ENCODE results near the gene TIGD3. TPM values are rescaled to one million over a fixed set of nuclear protein-coding genes. Genes with fewer than 3 reads are reported as not detected.

Gene TIGD3
- total and polyA plus RNA-seq, 9 of the 15 experiments (the other 6 are each of a cell fraction or from before 2014, with no cell fraction given): 0.06 to 1.3 (median 0.56) TPM

DNA sequence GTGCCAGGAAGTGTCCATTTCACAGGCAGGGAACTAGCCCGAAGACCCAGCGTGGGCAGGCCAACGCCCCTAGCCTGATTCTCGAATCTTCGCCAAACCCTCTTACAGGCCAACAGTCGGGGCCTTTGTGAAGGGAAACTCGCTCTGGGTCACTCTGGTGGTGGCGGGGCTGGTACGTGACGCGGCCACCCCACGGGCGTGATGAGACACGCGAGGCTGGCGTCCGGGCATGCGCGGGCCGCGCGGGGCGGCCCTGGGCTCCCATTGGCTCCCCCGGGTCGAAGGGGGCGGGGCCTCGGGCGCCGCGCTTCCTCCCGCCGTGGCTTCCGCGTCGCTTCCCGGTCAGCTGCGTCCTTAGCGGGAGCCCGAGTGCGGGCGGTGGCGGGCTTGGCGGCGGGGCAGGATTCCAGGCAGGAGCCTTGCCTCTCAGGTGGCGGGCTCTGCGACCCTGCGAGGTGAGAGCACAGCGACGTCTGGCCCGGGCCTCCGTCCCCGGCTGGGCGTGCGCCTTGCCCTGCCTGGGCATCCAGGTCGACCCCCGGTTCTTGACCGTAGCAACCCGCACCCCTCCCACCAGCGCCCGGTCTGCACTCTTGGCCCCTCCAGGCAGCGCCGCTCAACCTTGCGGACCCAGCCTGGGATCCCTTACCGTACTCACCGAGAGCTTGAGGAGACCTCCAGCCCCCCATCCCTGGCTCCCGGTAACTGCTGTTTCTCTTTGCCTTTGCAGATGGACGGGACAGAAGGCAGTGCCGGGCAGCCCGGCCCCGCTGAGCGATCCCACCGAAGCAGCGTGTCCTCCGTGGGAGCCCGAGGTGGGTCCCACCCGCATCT is 32.0 kb downstream of the TIGD3 start, which contains the start of gene FRMD8 (continued):
- TF ChIP-seq TBL1XR1 (IDR thresholded peaks at IDR 0.05; ENCODE audit: low read length in 2 of 2) (no peak), SP2 (IDR thresholded peaks at IDR 0.05; ENCODE audit: extremely low read depth, low read depth, low read length, poor library complexity, severe bottlenecking) (peak; percentile 18), ZNF785 (CRISPR knock-in tag; IDR thresholded peaks at IDR 0.05) (no peak), ZBTB17 (CRISPR knock-in tag; IDR thresholded peaks at IDR 0.05) (peak; percentile 61; the same call in 1 of the 2 replicates), ZNF395 (CRISPR knock-in tag; IDR thresholded peaks at IDR 0.05) (0 out of 2 replicates have a peak, but pooled peaks have one; percentile 5), ATF1 (CRISPR knock-in tag; IDR thresholded peaks at IDR 0.05) (no peak; the same call in 1 of the 2 replicates), ATF1 (tag; IDR thresholded peaks at IDR 0.05) (peak; percentile 85), ZNF165 (CRISPR knock-in tag; IDR thresholded peaks at IDR 0.05; ENCODE audit: borderline replicate concordance) (0 out of 2 replicates have a peak, but pooled peaks have one; percentile 65), SMARCB1 (IDR thresholded peaks at IDR 0.05; ENCODE audit: insufficient read length, low read depth) (no peak), BRD9 (IDR thresholded peaks at IDR 0.05; ENCODE audit: low read depth, partially characterized antibody) (no peak), ZNF75A (CRISPR knock-in tag; IDR thresholded peaks at IDR 0.05) (no peak), HMGXB4 (CRISPR knock-in tag; IDR thresholded peaks at IDR 0.05) (0 out of 2 replicates have a peak, but pooled peaks have one; percentile 49), ZNF124 (CRISPR knock-in tag; IDR thresholded peaks at IDR 0.05) (no peak)
- TF ChIP-seq, protein P1, sequence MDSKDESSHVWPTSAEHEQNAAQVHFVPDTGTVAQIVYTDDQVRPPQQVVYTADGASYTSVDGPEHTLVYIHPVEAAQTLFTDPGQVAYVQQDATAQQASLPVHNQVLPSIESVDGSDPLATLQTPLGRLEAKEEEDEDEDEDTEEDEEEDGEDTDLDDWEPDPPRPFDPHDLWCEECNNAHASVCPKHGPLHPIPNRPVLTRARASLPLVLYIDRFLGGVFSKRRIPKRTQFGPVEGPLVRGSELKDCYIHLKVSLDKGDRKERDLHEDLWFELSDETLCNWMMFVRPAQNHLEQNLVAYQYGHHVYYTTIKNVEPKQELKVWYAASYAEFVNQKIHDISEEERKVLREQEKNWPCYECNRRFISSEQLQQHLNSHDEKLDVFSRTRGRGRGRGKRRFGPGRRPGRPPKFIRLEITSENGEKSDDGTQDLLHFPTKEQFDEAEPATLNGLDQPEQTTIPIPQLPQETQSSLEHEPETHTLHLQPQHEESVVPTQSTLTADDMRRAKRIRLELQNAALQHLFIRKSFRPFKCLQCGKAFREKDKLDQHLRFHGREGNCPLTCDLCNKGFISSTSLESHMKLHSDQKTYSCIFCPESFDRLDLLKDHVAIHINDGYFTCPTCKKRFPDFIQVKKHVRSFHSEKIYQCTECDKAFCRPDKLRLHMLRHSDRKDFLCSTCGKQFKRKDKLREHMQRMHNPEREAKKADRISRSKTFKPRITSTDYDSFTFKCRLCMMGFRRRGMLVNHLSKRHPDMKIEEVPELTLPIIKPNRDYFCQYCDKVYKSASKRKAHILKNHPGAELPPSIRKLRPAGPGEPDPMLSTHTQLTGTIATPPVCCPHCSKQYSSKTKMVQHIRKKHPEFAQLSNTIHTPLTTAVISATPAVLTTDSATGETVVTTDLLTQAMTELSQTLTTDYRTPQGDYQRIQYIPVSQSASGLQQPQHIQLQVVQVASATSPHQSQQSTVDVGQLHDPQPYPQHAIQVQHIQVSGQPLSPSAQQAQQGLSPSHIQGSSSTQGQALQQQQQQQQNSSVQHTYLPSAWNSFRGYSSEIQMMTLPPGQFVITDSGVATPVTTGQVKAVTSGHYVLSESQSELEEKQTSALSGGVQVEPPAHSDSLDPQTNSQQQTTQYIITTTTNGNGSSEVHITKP (IDR thresholded peaks at IDR 0.05; ENCODE audit: partially characterized antibody): peak; percentile 50
- TF ChIP-seq, protein P2, sequence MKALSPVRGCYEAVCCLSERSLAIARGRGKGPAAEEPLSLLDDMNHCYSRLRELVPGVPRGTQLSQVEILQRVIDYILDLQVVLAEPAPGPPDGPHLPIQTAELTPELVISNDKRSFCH (CRISPR knock-in tag; IDR thresholded peaks at IDR 0.05): no peak
- TF ChIP-seq, protein P2 (tag; IDR thresholded peaks at IDR 0.05): peak; percentile 92
- TF ChIP-seq, protein P3, sequence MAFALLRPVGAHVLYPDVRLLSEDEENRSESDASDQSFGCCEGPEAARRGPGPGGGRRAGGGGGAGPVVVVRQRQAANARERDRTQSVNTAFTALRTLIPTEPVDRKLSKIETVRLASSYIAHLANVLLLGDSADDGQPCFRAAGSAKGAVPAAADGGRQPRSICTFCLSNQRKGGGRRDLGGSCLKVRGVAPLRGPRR (CRISPR knock-in tag; IDR thresholded peaks at IDR 0.05): no peak
- TF ChIP-seq, protein P4, sequence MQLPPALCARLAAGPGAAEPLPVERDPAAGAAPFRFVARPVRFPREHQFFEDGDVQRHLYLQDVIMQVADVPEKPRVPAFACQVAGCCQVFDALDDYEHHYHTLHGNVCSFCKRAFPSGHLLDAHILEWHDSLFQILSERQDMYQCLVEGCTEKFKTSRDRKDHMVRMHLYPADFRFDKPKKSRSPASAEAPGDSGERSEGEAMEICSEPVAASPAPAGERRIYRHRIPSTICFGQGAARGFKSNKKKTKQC (CRISPR knock-in tag; IDR thresholded peaks at IDR 0.05): peak; percentile 57; the same call in 1 of the 2 replicates
